Muscle of arm (tissue), 14 donors: Measurements from ENCODE around the gene PIGP. TPM values are rescaled to one million over a fixed set of nuclear protein-coding genes. Genes with fewer than 3 reads are reported as not detected.
"Not testable (repeated sequence)": the region's sequence is repeated elsewhere in the genome, so short reads cannot be mapped to it uniquely, and the experiment has no call there.

ENCODE experiments used
- DNase-seq: peaks from one replicate; pipeline ENCODE4 v3.0.0-alpha.2; 2013
- long read RNA-seq, 11 donors: transcript quantifications; one replicate each; lab custom pipeline, GENCODE V29; 2026
- polyA plus RNA-seq, 12 donors: library from polyadenylated mRNA; unstranded; fragments of 120-200 nt; gene quantifications; one replicate each; pipeline ENCODE4 v1.2.1, GENCODE V29; 2013; ENCODE audit not compliant: insufficient read length in 12 of 12

Gene PIGP
- polyA plus RNA-seq: 10 to 100 TPM in 11 of 12 donors, not detected in 1; 24.2 to 43.8 (median 31.6) TPM
- long read RNA-seq, donor 1, full-length matches to known transcripts: 24 of 690 reads
- long read RNA-seq, donor 1, partial matches to known transcripts: 666 of 690 reads
- long read RNA-seq, donor 1, other reads (novel, unspliced or antisense): 0 of 690 reads
- long read RNA-seq, donor 2, full-length matches to known transcripts: 19 of 360 reads
- long read RNA-seq, donor 2, partial matches to known transcripts: 330 of 360 reads
- long read RNA-seq, donor 2, other reads (novel, unspliced or antisense): 11 of 360 reads
- long read RNA-seq, donor 3, full-length matches to known transcripts: 8 of 8 reads
- long read RNA-seq, donor 3, partial matches to known transcripts: 0 of 8 reads
- long read RNA-seq, donor 3, other reads (novel, unspliced or antisense): 0 of 8 reads
- long read RNA-seq, donor 4, full-length matches to known transcripts: 2 of 2 reads
- long read RNA-seq, donor 4, partial matches to known transcripts: 0 of 2 reads
- long read RNA-seq, donor 4, other reads (novel, unspliced or antisense): 0 of 2 reads
- long read RNA-seq, donor 5, full-length matches to known transcripts: 16 of 590 reads
- long read RNA-seq, donor 5, partial matches to known transcripts: 574 of 590 reads
- long read RNA-seq, donor 5, other reads (novel, unspliced or antisense): 0 of 590 reads
- long read RNA-seq, donor 6, full-length matches to known transcripts: 9 of 178 reads
- long read RNA-seq, donor 6, partial matches to known transcripts: 169 of 178 reads
- long read RNA-seq, donor 6, other reads (novel, unspliced or antisense): 0 of 178 reads
- long read RNA-seq, donor 7, full-length matches to known transcripts: 9 of 9 reads
- long read RNA-seq, donor 7, partial matches to known transcripts: 0 of 9 reads
- long read RNA-seq, donor 7, other reads (novel, unspliced or antisense): 0 of 9 reads
- long read RNA-seq, donor 8, full-length matches to known transcripts: 24 of 294 reads
- long read RNA-seq, donor 8, partial matches to known transcripts: 263 of 294 reads
- long read RNA-seq, donor 8, other reads (novel, unspliced or antisense): 7 of 294 reads
- long read RNA-seq, donor 9, full-length matches to known transcripts: 13 of 13 reads
- long read RNA-seq, donor 9, partial matches to known transcripts: 0 of 13 reads
- long read RNA-seq, donor 9, other reads (novel, unspliced or antisense): 0 of 13 reads
- long read RNA-seq, donor 10, full-length matches to known transcripts: 20 of 308 reads
- long read RNA-seq, donor 10, partial matches to known transcripts: 288 of 308 reads
- long read RNA-seq, donor 10, other reads (novel, unspliced or antisense): 0 of 308 reads
- long read RNA-seq, donor 11, full-length matches to known transcripts: 9 of 400 reads
- long read RNA-seq, donor 11, partial matches to known transcripts: 386 of 400 reads
- long read RNA-seq, donor 11, other reads (novel, unspliced or antisense): 5 of 400 reads

DNA sequence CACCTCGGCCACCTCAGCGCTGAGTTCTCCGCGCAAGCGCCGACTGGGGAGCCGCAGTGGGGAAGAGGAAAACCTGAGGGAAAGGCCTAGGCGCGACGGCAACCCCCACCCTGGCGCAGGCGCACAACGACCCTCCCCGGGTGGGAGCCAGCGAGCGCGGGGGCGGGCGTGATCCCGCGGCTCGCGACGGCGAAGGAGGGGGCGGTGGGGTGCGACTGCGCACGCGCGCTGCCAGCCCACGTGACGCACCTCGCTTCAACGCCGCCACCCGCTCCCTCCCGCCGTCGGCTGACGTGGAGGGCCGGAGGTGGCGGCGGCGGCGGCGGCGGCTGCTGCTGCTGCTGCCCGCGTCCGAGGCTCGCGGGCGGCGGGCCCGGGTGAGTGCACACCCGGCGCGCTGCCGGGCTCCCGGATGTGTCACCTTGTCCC is at the start of gene PIGP, which contains the start of gene TTC3:
Gene PIGP, minus strand, starts transcription at position 84 of the 429 bp plus-strand sequence. CDS start 556 bp downstream, outside the sequence.
Gene TTC3, plus strand, starts transcription at position 267 of the 429 bp plus-strand sequence. CDS start 14,004 bp downstream, outside the sequence.
- DNase-seq: peak; percentile 97

DNA sequence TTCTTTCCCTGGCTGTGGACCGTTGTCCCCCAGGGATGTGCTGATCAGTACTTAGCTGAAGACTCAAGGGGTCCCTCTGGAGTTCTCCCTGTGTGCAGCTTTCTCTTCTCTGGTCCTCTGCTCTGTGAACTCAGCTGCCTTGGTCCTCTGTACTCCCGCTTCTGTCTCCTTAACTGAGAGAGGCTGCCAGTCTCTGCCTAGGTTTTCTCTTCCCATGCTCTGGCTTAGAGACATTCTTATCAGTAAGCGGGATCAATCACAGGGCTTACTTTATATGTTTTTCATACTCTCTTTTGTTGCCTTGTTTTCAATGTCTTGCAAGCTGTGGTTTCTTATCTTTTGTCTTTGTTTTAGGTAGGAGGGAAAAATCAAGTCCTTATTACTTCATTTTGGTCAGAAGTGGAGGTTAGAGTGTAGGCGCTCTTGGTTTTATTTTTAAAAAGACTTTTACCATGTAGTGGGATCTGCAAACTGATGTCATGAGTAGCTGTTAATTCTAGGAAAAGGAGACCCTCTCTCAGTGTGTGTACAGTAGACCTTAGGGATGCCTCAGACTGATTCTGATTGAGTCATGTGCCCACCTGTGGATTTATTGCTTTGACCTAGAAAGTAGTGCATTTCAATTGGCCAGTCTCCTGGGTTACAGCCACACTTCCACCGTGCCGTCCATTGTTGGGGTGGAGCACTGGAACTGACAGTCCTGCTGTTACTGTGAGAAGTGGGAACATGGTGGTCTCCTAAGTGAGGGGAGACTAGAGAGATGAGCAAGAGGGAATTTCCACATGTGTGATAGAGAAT is 46.7 kb upstream of the PIGP start:
- DNase-seq: no peak

DNA sequence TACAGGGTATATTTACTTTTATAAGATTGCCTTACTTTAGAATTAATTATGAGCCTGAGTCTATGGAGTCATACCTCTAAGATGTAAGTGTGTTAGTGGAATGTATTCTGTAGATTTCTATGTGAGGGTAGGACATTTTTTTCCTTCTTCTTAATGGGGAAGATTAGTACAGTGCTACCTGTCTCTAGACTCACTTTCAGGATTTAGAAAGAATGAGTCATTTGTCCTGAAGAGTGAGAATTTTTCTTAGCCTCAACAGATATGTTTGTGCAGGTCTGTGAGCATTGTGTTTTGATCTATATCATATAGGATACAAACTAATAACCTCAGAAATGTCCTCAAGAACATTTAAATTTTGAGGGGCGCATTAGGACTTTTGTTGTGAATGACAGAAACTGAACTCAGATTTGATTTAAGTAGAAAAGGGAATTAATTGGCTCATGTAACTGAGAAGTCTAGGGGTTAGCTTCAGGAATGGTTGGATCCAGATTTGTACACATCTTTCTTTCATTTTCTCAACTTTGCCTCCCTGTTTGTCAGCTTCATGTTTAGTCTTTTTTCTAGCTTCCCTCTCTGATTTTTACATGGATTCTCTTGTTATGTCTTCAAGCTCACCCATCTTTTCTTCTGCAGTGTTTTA is 45.4 kb upstream of the PIGP start:
- no peak for DNase-seq

DNA sequence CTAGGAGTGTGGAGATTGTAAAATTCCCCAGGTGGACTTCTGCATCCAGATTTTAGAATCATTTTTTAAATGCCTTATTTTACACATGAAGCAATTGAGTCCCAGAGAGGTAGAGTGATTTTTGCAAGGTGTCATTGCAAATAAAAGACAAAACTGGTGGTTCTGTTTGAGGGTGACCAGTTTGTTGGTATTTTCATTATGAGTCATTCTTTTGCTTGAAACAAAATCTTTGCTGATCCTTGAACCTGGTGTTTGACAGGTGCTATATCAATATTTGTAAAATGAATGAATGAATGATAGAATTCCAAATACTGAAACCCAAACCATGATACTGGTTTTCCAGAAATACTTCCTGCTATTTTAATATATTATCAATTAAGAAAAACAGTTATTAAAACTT is 44.3 kb upstream of the PIGP start:
- no peak for DNase-seq

DNA sequence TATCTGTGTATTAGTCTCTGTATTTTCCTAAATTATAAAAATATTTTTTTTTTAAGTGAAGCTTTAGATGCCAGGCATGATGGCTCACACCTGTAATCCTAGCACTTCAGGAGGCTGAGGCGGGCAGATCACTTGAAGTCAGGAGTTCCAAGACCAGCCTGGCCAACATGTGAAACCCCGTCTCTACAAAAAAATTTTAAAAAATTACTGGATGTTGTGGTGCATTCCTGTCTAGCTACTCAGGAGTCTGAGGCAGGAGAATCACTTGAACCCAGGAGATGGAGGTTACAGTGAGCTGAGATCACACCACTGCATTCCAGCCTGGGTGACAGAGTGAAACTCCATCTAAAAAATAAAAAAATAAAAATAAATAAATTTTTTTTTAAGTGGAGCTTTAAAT is 43.6 kb upstream of the PIGP start:
- DNase-seq: not testable (repeated sequence)

DNA sequence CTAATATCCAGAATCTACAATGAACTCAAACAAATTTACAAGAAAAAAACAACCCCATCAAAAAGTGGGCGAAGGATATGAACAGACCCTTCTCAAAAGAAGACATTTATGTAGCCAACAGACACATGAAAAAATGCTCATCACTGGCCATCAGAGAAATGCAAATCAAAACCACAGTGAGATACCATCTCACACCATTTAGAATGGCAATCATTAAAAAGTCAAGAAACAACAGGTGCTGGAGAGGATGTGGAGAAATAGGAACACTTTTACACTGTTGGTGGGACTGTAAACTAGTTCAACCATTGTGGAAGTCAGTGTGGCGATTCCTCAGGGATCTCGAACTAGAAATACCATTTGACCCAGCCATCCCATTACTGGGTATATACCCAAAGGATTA is 41.4 kb upstream of the PIGP start:
- DNase-seq: not testable (repeated sequence)

DNA sequence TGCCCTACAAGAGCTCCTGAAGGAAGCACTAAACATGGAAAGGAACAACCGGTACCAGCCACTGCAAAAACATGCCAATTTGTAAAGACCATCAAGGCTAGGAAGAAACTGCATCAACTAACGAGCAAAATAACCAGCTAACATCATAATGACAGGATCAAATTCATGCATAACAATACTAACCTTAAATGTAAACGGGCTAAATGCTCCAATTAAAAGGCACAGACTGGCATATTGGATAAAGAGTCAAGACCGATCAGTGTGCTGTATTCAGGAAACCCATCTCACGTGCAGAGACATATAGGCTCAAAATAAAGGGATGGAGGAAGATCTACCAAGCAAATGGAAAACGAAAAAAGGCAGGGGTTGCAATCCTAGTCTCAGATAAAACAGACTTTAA is 38.2 kb upstream of the PIGP start:
- DNase-seq: not testable (repeated sequence)

DNA sequence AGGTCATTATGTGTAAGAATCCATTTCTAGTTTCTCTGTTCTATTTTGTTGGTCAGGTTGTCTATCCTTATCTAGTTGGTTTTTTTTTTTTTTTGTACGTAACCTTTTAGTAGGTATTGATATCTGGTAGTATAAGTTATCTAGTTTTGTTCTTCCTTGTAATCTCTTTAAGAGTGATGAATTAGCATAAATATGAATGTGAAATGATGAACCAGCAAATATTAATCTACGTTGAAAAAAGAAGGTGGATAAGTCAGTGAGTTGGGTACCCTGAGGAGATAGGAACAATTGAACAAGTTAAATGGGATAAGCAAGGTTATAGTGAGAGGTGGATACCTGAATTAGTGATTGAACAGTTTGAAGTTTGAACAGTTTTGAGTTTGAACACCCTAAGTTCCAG is 34.1 kb upstream of the PIGP start:
- no peak for DNase-seq

DNA sequence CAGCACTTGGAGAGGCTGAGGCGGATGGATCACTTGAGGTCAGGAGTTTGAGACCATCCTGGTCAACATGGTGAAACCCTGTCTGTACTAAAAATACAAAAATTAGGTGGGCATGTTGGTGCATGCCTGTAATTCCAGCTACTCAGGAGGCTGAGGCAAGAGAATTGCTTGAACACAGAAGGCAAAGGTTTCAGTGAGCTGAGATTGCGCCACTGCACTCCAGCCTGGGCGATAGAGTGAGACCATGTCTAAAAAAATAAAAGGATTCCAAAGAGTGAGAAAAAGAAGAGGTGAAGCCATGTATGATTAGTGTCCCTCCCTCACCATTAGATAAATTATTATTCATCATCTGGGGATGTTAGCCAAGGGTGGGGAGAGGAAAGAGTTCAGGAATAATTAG is 29.9 kb upstream of the PIGP start:
- DNase-seq: not testable (repeated sequence)

DNA sequence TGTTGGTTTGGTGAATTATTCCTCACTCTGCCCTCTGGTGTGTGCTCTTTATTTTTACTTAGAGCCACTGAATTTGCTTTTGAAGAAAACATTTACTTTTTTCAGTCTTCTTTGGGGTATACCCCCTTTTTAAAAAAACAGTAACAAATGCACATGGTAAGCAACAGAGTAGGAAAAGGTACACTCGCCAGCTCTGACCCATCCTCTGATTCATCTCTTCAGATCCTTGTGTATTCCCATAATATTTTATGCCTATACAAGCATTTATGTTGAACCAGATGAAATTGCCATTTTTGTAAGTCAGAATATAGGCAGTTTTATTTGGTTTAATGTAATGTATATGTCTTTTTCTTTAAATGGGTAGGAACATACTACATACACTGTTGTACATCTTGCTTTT is 28.5 kb upstream of the PIGP start:
- DNase-seq: no peak

DNA sequence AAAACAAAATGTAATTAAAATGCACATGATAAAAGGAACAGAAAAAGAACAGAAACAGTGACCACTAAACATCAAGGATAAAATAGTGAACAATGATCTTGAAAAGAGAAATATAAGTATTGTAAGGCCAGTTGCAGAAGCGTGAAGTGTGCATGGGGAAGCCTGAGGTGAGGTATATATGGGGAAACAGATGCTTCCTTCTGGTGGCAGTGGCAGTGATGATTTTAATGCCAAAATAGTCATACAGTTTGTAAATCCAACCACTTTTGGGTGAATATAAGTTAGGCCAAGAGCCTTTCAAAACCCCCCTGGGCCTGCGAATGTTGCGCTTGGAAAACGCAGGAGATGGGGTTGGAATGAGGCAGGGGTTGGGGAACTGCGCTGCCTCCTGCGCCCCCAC is 27.4 kb upstream of the PIGP start:
- DNase-seq: no peak

DNA sequence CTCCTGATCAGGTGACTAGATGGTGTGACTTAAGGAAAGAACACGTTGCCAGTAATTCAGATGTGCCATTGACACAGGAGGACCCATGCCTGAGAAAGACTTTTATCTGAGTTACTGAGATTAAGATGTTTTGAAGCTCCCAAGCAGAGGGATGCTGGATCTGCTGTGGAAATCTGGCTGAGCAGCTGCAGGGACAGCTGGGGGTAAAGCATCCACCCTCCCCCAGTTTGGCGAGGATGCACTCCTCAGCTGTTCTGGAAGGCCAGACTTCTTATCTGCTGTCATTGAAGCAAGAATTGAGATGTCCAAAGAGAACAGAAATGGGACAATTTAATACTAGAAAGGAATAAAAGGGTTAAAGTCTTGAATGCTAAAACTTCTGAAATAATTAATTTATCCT is 25.9 kb upstream of the PIGP start:
- DNase-seq: no peak

DNA sequence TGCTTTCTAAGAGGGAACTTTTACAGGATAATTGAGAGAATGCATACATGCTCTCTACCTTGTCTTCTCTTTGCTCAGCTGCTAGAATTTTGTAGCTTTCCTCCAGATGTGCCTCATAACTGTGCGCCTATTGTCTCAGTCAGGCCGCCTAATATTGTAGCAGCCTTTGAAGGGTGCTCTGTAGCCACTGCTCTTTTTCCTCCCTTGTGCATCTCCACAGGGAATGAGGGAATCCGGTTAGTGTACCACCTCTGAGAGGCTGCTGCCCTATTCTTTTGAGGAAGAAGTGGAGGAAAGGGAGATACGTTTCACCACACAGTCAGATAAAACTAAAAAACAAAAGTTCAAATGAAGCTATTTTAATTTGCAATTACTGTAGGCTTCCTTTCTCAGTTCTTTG is 22.9 kb upstream of the PIGP start:
- DNase-seq: no peak

DNA sequence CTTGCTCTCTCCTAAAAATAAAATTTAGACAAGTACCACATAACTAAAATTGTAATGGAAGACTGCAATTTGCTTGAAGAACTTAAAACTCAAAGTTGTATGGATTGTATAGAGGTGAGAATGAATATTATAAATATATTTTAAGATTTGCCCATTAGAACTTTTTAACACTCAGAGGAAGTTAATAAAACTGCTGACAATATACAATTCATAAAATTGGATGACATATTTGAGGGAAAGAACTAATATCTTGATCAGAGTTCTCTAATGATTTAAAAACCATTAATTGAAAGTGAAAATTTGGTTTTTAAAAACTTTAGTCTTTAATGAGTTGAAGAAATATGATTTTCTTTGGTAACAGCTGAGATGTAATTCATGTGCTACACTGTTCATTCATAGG is 21.1 kb upstream of the PIGP start:
- DNase-seq: no peak

DNA sequence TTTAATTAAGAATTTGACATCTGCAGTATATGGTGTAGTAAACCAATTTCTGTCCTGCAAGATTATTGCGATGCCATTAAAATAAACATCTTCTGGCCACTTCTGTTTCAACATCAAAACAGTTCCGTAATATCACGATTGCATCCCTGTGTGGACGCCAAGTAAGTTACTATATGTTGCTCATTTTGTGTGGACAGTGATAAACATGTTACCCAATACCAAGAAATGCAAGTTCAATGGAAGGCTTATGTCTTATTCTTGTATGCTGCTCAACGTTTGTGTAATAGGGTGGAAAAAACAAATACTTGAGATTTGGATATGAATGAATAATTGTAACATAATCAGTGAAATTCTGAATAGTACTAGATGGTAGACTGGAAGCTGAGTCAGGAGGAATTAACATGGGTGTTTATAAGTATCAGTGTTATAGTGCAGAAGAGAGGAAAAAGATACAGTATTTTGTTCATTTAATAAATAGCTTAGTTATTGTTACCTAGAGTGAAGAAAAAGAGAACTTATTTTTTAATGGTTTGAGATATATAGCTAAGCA is 15.4 kb upstream of the PIGP start:
- DNase-seq: no peak

DNA sequence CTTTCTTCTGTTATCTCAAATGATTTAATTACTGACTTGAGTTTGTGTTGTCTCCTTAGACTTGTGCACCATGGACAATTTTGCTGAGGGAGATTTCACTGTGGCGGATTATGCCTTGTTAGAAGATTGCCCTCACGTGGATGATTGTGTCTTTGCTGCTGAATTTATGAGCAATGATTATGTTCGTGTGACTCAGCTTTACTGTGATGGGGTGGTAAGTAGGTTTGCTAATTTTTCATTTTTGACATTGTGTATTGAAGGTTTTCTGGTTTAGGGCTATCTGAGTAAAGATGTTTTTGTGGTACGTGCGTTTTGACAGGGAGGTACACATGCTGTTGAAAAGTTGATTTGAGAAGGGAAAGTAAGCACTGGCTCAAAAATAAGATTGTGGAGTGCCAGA is 14.3 kb upstream of the PIGP start:
- no peak for DNase-seq

DNA sequence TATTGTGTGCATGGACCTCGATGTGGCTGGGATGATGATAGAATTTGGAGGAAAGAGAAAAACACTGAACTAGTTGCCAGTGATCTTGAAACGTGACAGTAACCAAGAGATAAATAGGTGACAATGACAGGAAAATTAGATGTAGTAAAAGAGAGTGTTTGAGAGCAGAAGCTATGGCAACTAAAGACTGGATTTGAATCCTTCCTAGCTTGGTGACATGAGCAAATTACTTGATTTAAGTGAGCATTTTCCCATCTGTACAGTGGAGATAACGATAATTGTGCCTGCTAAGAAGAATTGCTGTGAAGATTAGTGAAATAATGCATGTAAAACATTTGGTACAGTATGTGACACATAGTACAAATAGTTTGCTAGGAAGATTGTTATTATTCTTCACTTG is 12.9 kb upstream of the PIGP start:
- no peak for DNase-seq

DNA sequence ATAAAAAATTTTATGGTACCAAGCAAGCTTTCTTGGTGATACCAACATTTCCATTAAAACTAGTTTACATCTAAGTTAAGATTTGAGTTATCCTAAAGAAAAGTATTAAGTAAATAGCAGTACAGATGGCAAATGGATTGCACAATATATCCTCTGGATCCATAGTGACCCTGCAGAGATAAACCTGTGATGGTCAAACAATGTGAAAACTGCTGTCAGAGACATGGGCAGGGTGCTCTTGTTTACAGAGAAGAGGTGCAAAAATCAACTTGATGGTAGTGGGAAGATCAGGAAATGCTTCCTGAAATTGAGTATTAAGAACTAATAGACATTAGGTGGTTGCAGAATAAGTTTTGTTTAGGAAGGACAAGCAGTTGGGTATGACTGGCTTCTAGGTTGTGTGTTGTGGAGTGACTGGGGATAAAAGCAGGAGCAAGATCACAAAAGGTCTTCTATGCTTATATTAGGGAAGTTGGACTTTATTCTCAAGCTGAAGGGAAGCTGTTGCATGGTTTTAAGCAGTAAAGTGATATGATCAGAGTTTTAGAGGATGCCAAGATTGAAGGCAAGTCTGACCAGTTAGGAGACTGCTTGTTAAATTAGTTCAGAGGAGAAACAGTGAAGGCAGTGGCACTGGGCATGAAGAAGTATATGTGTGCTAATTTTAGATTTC is 10.1 kb upstream of the PIGP start:
- DNase-seq: no peak

DNA sequence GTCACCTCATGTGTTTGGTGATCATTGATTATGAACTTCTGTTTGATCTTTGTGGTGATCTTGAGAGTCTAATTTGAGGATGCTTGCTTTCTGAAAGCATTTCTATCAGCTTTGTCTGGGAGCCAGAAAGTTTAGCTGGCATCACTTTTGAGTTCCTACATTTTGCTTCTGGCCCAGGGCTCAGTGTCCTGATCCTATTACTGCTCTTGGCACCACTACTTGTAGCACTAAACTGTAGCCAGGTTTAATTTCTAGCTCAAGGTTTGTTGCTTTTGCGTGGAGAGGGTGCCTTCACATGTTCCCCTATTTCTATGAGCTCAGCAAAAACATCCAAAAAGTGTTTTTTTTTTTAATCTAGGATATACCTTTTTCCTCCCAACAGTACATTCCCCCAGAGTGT is 9.5 kb upstream of the PIGP start:
- no peak for DNase-seq
